ENCODE data around the gene ZNF732.
"Not testable (repeated sequence)": the region's sequence is repeated elsewhere in the genome, so short reads cannot be mapped to it uniquely, and the experiment has no call there.

Gene ZNF732

DNA sequence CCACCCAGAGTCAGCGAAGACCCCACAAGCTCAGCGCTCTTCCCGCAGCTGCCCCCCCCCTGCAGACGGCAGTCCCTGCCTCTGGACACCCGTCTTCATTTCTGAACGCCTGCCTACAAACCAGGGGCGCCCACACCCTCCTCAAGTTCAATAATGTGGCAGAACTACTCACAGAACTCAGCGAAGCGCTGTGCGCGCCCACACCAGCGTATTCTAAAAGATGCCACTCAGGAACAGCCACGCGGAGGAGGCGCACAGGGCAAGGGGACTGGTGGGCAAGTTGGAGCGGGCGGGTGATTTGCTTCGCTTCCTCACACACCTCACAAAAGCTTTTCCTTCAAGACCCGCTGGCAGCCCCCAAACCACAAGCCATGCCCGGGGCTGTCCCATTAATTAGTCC is 758 bp downstream of the ZNF732 start:
- CTCF ChIA-PET; H3K36me3 ChIP-seq (ENCODE audit: control insufficient read depth in 4 of 4, insufficient read depth in 4 of 4, low read length in 3 of 4); POLR2A ChIA-PET; H3K27ac ChIP-seq (ENCODE audit: insufficient read depth in 1 of 2, low read depth in 1 of 2, low read length in 2 of 2, poor library complexity in 1 of 2, severe bottlenecking in 2 of 2); DNase-seq: not testable (repeated sequence)
- H3K4me3 ChIP-seq (ENCODE audit: control insufficient read depth in 1 of 7, extremely low read depth in 1 of 7, insufficient read depth in 4 of 7, low read depth in 2 of 7, low read length in 6 of 7) = peak overlapping the region in 4 of 7 experiments; percentile 40 to 65 (median 44)
- peaks cover 0 to 27% (median 6%) of the 10 kb centered on the region in 5 experiments for H3K27me3 ChIP-seq (replicated peaks in 2 of 5; ENCODE audit: control insufficient read depth in 4 of 5, insufficient read depth in 5 of 5, low read length in 4 of 5)
- H3K9me3 ChIP-seq (ENCODE audit: control extremely low read depth in 1 of 5, control insufficient read depth in 4 of 5, insufficient read depth in 2 of 5, low read depth in 1 of 5, low read length in 4 of 5) = peaks cover 2 to 48% (median 11%) of the 10 kb centered on the region in 5 experiments
- peaks cover 11 to 33% (median 17%) of the 10 kb centered on the region in 4 experiments for H3K4me1 ChIP-seq (ENCODE audit: control extremely low read depth in 1 of 4, control insufficient read depth in 4 of 4, insufficient read depth in 4 of 4, low read length in 3 of 4)
- 12% methylated on average over 10 of the region's 20 CpGs for WGBS (ENCODE audit: insufficient coverage)

DNA sequence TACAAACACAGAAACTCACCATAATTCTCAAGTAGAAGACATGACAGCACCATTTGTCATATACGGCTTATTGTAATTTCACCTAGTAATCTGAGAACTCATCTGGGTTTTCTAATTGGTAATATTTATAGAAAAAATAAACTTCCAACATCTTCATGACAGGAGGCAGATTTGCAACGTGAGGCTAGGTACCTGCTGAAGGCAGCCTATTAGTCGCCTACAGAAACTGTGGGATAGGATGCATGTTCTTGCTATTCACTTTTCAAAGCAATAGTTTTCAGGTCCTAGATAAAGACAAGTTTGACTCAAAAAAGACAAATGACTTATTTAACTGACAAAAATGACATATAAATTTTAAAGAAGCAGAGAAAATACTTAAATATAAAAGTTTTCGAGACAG is 2.9 kb downstream of the ZNF732 start:
- Histone ChIP-seq H3K4me1 (ENCODE audit: control extremely low read depth in 1 of 4, control insufficient read depth in 4 of 4, insufficient read depth in 4 of 4, low read length in 3 of 4) (peaks cover 9 to 27% (median 16%) of the 10 kb centered on the region in 4 experiments), H3K36me3 (ENCODE audit: control insufficient read depth in 4 of 4, insufficient read depth in 4 of 4, low read length in 3 of 4) (no peaks in the 10 kb centered on the region), H3K4me3 (ENCODE audit: control insufficient read depth in 1 of 7, extremely low read depth in 1 of 7, insufficient read depth in 4 of 7, low read depth in 2 of 7, low read length in 6 of 7) (no peak overlapping the region), H3K27me3 (replicated peaks in 2 of 5; ENCODE audit: control insufficient read depth in 4 of 5, insufficient read depth in 5 of 5, low read length in 4 of 5) (peaks cover 0 to 27% (median 6%) of the 10 kb centered on the region in 5 experiments), H3K9me3 (ENCODE audit: control extremely low read depth in 1 of 5, control insufficient read depth in 4 of 5, insufficient read depth in 2 of 5, low read depth in 1 of 5, low read length in 4 of 5) (peaks cover 2 to 38% (median 16%) of the 10 kb centered on the region in 5 experiments), H3K27ac (ENCODE audit: insufficient read depth in 1 of 2, low read depth in 1 of 2, low read length in 2 of 2, poor library complexity in 1 of 2, severe bottlenecking in 2 of 2) (no peak overlapping the region)
- POLR2A ChIA-PET = no interaction called here
- CTCF ChIA-PET = no interaction called here
- 100% methylated on average over 1 of the region's 4 CpGs for WGBS (ENCODE audit: insufficient coverage)
- no peak for DNase-seq

DNA sequence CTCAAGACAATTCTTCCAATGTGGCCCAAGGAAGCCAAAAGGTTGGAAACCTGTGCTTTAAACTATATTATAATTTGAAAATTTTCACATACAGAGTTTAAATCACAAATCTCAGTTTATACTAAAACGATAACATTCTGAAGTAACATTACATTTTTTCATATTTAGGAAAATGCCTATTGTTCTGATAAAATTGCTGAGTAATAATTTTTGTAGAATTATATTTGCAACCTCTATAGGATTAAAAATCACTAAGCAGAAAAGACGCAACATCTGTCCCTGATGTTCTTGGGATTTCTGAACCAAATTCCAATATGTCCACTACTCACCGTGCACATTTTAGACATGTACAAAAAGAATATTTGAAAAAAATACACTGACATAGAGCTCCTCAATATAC is 10.5 kb downstream of the ZNF732 start:
- no peaks in the 10 kb centered on the region for H3K4me1 ChIP-seq (ENCODE audit: control extremely low read depth in 1 of 4, control insufficient read depth in 4 of 4, insufficient read depth in 4 of 4, low read length in 3 of 4)
- 90% methylated on average over 2 of the region's 3 CpGs for WGBS (ENCODE audit: insufficient coverage)
- H3K27ac ChIP-seq (ENCODE audit: insufficient read depth in 1 of 2, low read depth in 1 of 2, low read length in 2 of 2, poor library complexity in 1 of 2, severe bottlenecking in 2 of 2) = no peak overlapping the region
- POLR2A ChIA-PET = no interaction called here
- H3K27me3 ChIP-seq (replicated peaks in 2 of 5; ENCODE audit: control insufficient read depth in 4 of 5, insufficient read depth in 5 of 5, low read length in 4 of 5) = no peaks in the 10 kb centered on the region
- peaks cover 2 to 34% (median 9%) of the 10 kb centered on the region in 5 experiments for H3K9me3 ChIP-seq (ENCODE audit: control extremely low read depth in 1 of 5, control insufficient read depth in 4 of 5, insufficient read depth in 2 of 5, low read depth in 1 of 5, low read length in 4 of 5)
- CTCF ChIA-PET = no interaction called here
- H3K36me3 ChIP-seq (ENCODE audit: control insufficient read depth in 4 of 4, insufficient read depth in 4 of 4, low read length in 3 of 4) = no peaks in the 10 kb centered on the region
- H3K4me3 ChIP-seq (ENCODE audit: control insufficient read depth in 1 of 7, extremely low read depth in 1 of 7, insufficient read depth in 4 of 7, low read depth in 2 of 7, low read length in 6 of 7) = no peak overlapping the region
- no peak for DNase-seq

DNA sequence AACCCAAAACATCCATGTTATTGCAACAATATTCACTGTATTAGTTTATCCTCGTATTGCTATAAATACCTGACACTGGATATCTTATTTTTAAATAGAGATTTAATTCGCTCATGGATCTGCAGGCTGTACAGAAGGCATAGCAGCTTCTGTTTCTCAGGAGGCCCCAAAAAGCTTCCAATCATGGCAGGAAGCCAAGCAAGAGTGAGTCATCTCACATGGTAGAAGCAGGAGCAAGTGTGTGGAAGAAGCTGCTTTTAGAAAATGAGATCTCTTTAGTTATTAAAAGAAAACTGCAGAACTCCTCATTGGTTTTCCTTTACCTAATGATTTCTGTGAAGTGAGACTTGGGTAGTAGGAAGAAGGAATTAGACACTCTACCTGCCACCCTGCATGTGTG is 16.4 kb downstream of the ZNF732 start:
- POLR2A ChIA-PET = no interaction called here
- no peak for DNase-seq
- Histone ChIP-seq H3K36me3 (ENCODE audit: control insufficient read depth in 4 of 4, insufficient read depth in 4 of 4, low read length in 3 of 4) (no peaks in the 10 kb centered on the region), H3K27me3 (replicated peaks in 2 of 5; ENCODE audit: control insufficient read depth in 4 of 5, insufficient read depth in 5 of 5, low read length in 4 of 5) (no peaks in the 10 kb centered on the region), H3K27ac (ENCODE audit: insufficient read depth in 1 of 2, low read depth in 1 of 2, low read length in 2 of 2, poor library complexity in 1 of 2, severe bottlenecking in 2 of 2) (no peak overlapping the region), H3K4me1 (ENCODE audit: control extremely low read depth in 1 of 4, control insufficient read depth in 4 of 4, insufficient read depth in 4 of 4, low read length in 3 of 4) (no peaks in the 10 kb centered on the region), H3K9me3 (ENCODE audit: control extremely low read depth in 1 of 5, control insufficient read depth in 4 of 5, insufficient read depth in 2 of 5, low read depth in 1 of 5, low read length in 4 of 5) (peaks cover 0 to 36% (median 15%) of the 10 kb centered on the region in 5 experiments), H3K4me3 (ENCODE audit: control insufficient read depth in 1 of 7, extremely low read depth in 1 of 7, insufficient read depth in 4 of 7, low read depth in 2 of 7, low read length in 6 of 7) (no peak overlapping the region)
- WGBS (ENCODE audit: insufficient coverage) = 100% methylated on average over 1 of the region's 2 CpGs
- CTCF ChIA-PET = no interaction called here

DNA sequence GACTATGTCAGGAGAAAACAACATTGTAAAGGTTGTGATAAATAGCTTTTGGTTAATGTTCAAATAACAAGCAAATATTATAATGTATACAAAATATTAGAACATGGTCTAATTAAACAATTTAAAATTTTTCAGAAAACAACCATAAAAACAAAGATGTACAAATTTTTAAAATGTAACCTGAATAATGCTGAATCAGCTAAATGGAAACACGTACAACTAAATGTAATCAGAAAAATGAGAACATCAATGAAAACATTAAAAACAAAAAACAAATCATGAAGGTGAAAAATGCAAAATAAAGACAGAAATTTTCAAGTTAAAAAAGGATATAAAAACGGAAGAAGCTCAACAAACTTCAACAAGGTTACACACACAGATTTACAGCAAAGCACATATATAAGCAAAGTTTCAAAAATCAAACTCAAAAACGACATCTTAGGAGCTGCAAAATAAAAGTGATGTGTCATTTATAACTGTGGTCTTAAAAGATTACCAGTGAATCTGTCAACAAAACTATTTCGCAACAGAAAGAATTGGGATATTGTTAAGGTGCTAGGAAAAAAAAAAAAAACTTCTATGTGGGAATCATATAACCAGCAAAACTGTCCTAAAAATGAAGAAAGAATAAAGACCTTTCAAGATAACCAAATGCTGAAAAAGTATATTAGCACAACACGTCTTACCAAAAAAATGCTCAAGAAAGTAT is 31.8 kb downstream of the ZNF732 start:
- no CpG with 5 or more reads among the region's 5 CpGs for WGBS (ENCODE audit: insufficient coverage)
- Histone ChIP-seq H3K9me3 (ENCODE audit: control extremely low read depth in 1 of 5, control insufficient read depth in 4 of 5, insufficient read depth in 2 of 5, low read depth in 1 of 5, low read length in 4 of 5) (peaks cover 13 to 70% (median 18%) of the 10 kb centered on the region in 5 experiments), H3K4me3 (ENCODE audit: control insufficient read depth in 1 of 7, extremely low read depth in 1 of 7, insufficient read depth in 4 of 7, low read depth in 2 of 7, low read length in 6 of 7) (no peak overlapping the region), H3K27ac (ENCODE audit: insufficient read depth in 1 of 2, low read depth in 1 of 2, low read length in 2 of 2, poor library complexity in 1 of 2, severe bottlenecking in 2 of 2) (no peak overlapping the region), H3K36me3 (ENCODE audit: control insufficient read depth in 4 of 4, insufficient read depth in 4 of 4, low read length in 3 of 4) (no peaks in the 10 kb centered on the region), H3K27me3 (replicated peaks in 2 of 5; ENCODE audit: control insufficient read depth in 4 of 5, insufficient read depth in 5 of 5, low read length in 4 of 5) (no peaks in the 10 kb centered on the region), H3K4me1 (ENCODE audit: control extremely low read depth in 1 of 4, control insufficient read depth in 4 of 4, insufficient read depth in 4 of 4, low read length in 3 of 4) (no peaks in the 10 kb centered on the region)
- ChIA-PET CTCF (no interaction called here), POLR2A (no interaction called here)
- DNase-seq = no peak

DNA sequence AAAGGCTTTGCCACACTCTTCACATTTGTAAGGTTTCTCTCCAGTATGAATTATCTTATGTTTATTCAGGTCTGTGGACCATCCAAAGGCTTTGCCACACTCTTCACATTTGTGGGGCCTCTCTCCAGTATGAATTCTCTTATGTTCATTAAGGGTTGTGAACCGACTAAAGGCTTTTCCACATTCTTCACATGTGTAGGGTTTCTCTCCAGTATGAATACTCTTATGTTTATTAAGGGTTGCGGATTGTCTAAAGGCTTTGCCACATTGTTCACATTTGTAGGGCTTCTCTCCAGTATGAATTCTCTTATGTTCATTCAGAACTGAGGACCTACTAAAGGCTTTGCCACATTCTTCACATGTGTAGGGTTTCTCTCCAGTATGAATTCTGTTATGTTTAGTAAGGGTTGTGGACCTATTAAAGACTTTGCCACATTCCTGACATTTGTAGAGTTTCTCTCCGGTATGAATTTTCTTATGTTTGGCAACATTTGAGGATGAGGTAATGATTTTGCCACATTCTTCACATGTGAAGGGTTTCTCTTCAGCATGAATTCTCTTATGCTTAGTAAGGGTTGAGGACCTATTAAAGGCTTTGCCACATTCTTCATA is 33.7 kb downstream of the ZNF732 start:
- Histone ChIP-seq H3K9me3 (ENCODE audit: control extremely low read depth in 1 of 5, control insufficient read depth in 4 of 5, insufficient read depth in 2 of 5, low read depth in 1 of 5, low read length in 4 of 5) (peaks cover 18 to 67% (median 25%) of the 10 kb centered on the region in 5 experiments), H3K27ac (ENCODE audit: insufficient read depth in 1 of 2, low read depth in 1 of 2, low read length in 2 of 2, poor library complexity in 1 of 2, severe bottlenecking in 2 of 2) (no peak overlapping the region), H3K4me1 (ENCODE audit: control extremely low read depth in 1 of 4, control insufficient read depth in 4 of 4, insufficient read depth in 4 of 4, low read length in 3 of 4) (no peaks in the 10 kb centered on the region), H3K36me3 (ENCODE audit: control insufficient read depth in 4 of 4, insufficient read depth in 4 of 4, low read length in 3 of 4) (no peaks in the 10 kb centered on the region), H3K27me3 (replicated peaks in 2 of 5; ENCODE audit: control insufficient read depth in 4 of 5, insufficient read depth in 5 of 5, low read length in 4 of 5) (no peaks in the 10 kb centered on the region), H3K4me3 (ENCODE audit: control insufficient read depth in 1 of 7, extremely low read depth in 1 of 7, insufficient read depth in 4 of 7, low read depth in 2 of 7, low read length in 6 of 7) (no peak overlapping the region)
- DNase-seq = no peak
- CTCF ChIA-PET = no interaction called here
- 89% methylated on average over 3 of the region's 3 CpGs for WGBS (ENCODE audit: insufficient coverage)
- POLR2A ChIA-PET = no interaction called here

DNA sequence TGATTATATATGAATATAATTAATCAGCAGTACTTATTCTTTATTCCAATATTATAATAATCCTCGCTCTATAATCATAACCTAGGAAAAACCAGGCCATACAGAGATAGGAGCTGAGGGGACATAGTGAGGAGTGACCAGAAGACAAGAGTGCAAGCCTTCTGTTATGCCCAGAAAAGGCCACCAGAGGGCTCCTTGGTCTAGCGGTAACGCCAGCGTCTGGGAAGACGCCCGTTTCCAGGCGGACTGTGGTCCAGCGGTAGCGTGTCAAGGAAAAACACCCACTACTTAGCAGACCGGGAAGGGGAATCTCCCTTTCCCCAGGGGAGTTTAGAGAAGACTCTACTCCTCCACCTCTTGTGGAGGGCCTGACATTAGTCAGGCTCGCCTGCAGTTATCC is 46.0 kb downstream of the ZNF732 start:
- H3K36me3 ChIP-seq (ENCODE audit: control insufficient read depth in 4 of 4, insufficient read depth in 4 of 4, low read length in 3 of 4); H3K27ac ChIP-seq (ENCODE audit: insufficient read depth in 1 of 2, low read depth in 1 of 2, low read length in 2 of 2, poor library complexity in 1 of 2, severe bottlenecking in 2 of 2); POLR2A ChIA-PET; H3K4me1 ChIP-seq (ENCODE audit: control extremely low read depth in 1 of 4, control insufficient read depth in 4 of 4, insufficient read depth in 4 of 4, low read length in 3 of 4); H3K4me3 ChIP-seq (ENCODE audit: control insufficient read depth in 1 of 7, extremely low read depth in 1 of 7, insufficient read depth in 4 of 7, low read depth in 2 of 7, low read length in 6 of 7); H3K27me3 ChIP-seq (replicated peaks in 2 of 5; ENCODE audit: control insufficient read depth in 4 of 5, insufficient read depth in 5 of 5, low read length in 4 of 5); DNase-seq; CTCF ChIA-PET: not testable (repeated sequence)
- 98% methylated on average over 9 of the region's 11 CpGs for WGBS (ENCODE audit: insufficient coverage)
- H3K9me3 ChIP-seq (ENCODE audit: control extremely low read depth in 1 of 5, control insufficient read depth in 4 of 5, insufficient read depth in 2 of 5, low read depth in 1 of 5, low read length in 4 of 5) = peaks cover 18 to 81% (median 28%) of the 10 kb centered on the region in 5 experiments
